ENCODE data around the gene CDC42EP1. TPM values are rescaled to one million over a fixed set of nuclear protein-coding genes. Genes with fewer than 3 reads are reported as not detected.
"Not testable (repeated sequence)": the region's sequence is repeated elsewhere in the genome, so short reads cannot be mapped to it uniquely, and the experiment has no call there.

Gene CDC42EP1
- total RNA-seq, 6 experiments from 2014 or later = 29.2 to 117 (median 68.0) TPM

- 75% methylated on average over 9 of the region's 9 CpGs for WGBS (ENCODE audit: insufficient coverage, low coverage, low lambda C conversion rate, missing lambda C conversion rate)
- Histone ChIP-seq H3K27me3 (no peaks in the 10 kb centered on the region), H3K9me3 (no peaks in the 10 kb centered on the region), H3K27ac (no peak overlapping the region), H3K4me3 (no peak overlapping the region), H3K36me3 (no peaks in the 10 kb centered on the region), H3K4me1 (peaks cover 0 to 4% (median under 1%) of the 10 kb centered on the region in 4 donors)
- no peak for TF ChIP-seq CTCF (IDR thresholded peaks at IDR 0.05)
- no peak for TF ChIP-seq POLR2A (IDR thresholded peaks at IDR 0.05)
- DNase-seq (no peak), ATAC-seq (no peak)
- intact Hi-C loops (cut with DNase I) = no loop called here
Observed at GRCh38 chr22:37533995-37534394, 26.3 kb upstream of the CDC42EP1 start.

- no peak for DNase-seq
- TF ChIP-seq CTCF (IDR thresholded peaks at IDR 0.05) (no peak), POLR2A (IDR thresholded peaks at IDR 0.05) (no peak)
- Histone ChIP-seq H3K4me1 (peaks cover 0 to 4% (median 2%) of the 10 kb centered on the region in 4 donors), H3K27me3 (no peaks in the 10 kb centered on the region), H3K4me3 (no peak overlapping the region), H3K36me3 (no peaks in the 10 kb centered on the region), H3K27ac (no peak overlapping the region), H3K9me3 (no peaks in the 10 kb centered on the region)
- intact Hi-C loops (cut with DNase I) = no loop called here
- WGBS (ENCODE audit: insufficient coverage, low coverage, low lambda C conversion rate, missing lambda C conversion rate) = 79% methylated on average over 2 of the region's 3 CpGs
- no peak for ATAC-seq
Observed at GRCh38 chr22:37534445-37534844, 25.8 kb upstream of the CDC42EP1 start.

GRCh38 chr22:37535159-37535558 lies 25.1 kb upstream of the CDC42EP1 start:
- Histone ChIP-seq H3K36me3 (no peaks in the 10 kb centered on the region), H3K9me3 (no peaks in the 10 kb centered on the region), H3K27ac (no peak overlapping the region), H3K27me3 (no peaks in the 10 kb centered on the region), H3K4me1 (peaks cover 0 to 4% (median 2%) of the 10 kb centered on the region in 4 donors), H3K4me3 (no peak overlapping the region)
- WGBS (ENCODE audit: insufficient coverage, low coverage, low lambda C conversion rate, missing lambda C conversion rate) = 88% methylated on average over 6 of the region's 6 CpGs
- no peak for TF ChIP-seq POLR2A (IDR thresholded peaks at IDR 0.05)
- no peak for TF ChIP-seq CTCF (IDR thresholded peaks at IDR 0.05)
- ATAC-seq = no peak
- no peak for DNase-seq
- intact Hi-C loops (cut with DNase I) = loop anchor here in 1 of 2 donors (5.0 kb wide), 1 partner anchor 57 kb away; no protein-coding TSS in a partner anchor

- intact Hi-C loops (cut with DNase I) = loop anchor here in 1 of 2 donors (5.0 kb wide), 1 partner anchor 54 kb away; no protein-coding TSS in a partner anchor
- peak; percentile 94 to 99 (median 98) for TF ChIP-seq CTCF (IDR thresholded peaks at IDR 0.05)
- TF ChIP-seq POLR2A (IDR thresholded peaks at IDR 0.05) = no peak
- ATAC-seq (peak; percentile 98 to 100 (median 100)), DNase-seq (peak; percentile 94 to 96 (median 96))
- Histone ChIP-seq H3K27me3 (no peaks in the 10 kb centered on the region), H3K36me3 (no peaks in the 10 kb centered on the region), H3K9me3 (no peaks in the 10 kb centered on the region), H3K4me1 (peaks cover 0 to 4% (median 2%) of the 10 kb centered on the region in 4 donors), H3K27ac (peak overlapping the region in 1 of 3 donors; percentile 30), H3K4me3 (peak overlapping the region in 2 of 3 donors; percentile 11 to 22)
- WGBS (ENCODE audit: insufficient coverage, low coverage, low lambda C conversion rate, missing lambda C conversion rate) = 13% methylated on average over 19 of the region's 20 CpGs
Observed at GRCh38 chr22:37538590-37539357, 21.5 kb upstream of the CDC42EP1 start.

GRCh38 chr22:37539790-37540189 lies 20.5 kb upstream of the CDC42EP1 start:
- not testable (repeated sequence) for H3K27me3 ChIP-seq, DNase-seq, H3K4me1 ChIP-seq, H3K9me3 ChIP-seq, H3K36me3 ChIP-seq, ATAC-seq, H3K27ac ChIP-seq, H3K4me3 ChIP-seq
- intact Hi-C loops (cut with DNase I) = loop anchor here (5.0 kb wide), 2 partner anchors 48 to 53 kb away; no protein-coding TSS in a partner anchor
- 88% methylated on average over 3 of the region's 6 CpGs for WGBS (ENCODE audit: insufficient coverage, low coverage, low lambda C conversion rate, missing lambda C conversion rate)

- WGBS (ENCODE audit: insufficient coverage, low coverage, low lambda C conversion rate, missing lambda C conversion rate) = 91% methylated on average over 3 of the region's 4 CpGs
- not testable (repeated sequence) for ATAC-seq, DNase-seq, H3K27me3 ChIP-seq, H3K4me3 ChIP-seq, H3K9me3 ChIP-seq, H3K27ac ChIP-seq, H3K36me3 ChIP-seq
- intact Hi-C loops (cut with DNase I) = loop anchor here in 1 of 2 donors (5.0 kb wide), 1 partner anchor 45 kb away; no protein-coding TSS in a partner anchor
- peaks cover 0 to 33% (median 14%) of the 10 kb centered on the region in 4 donors for H3K4me1 ChIP-seq
Observed at GRCh38 chr22:37542416-37542815, 17.9 kb upstream of the CDC42EP1 start.
